Cardiac fibroblast (primary cell): ENCODE measurements around the gene LSM4.

Source experiments
- DNase-seq, 2 donors: peaks; one replicate each; pipeline versions ENCODE4 v3.0.0 to v3.0.0-alpha.2; 2010; ENCODE audit warnings: low read depth in 2 of 2
- H3K4me3 ChIP-seq, 2 donors: replicated peaks in 1 of 2; 1 replicate in 1 of 2; 2 replicates in 1 of 2; pipeline ENCODE4 v1.5.1; 2011; ENCODE audit warnings: low read depth in 2 of 2, low read length in 2 of 2, mild to moderate bottlenecking in 2 of 2, moderate library complexity in 1 of 2
- TF ChIP-seq, protein P1 (sequence below): IDR thresholded peaks from one replicate; pipeline ENCODE4 v1.5.1; 2011; ENCODE audit warnings: low read depth, mild to moderate bottlenecking, low read length, inconsistent platforms

Gene LSM4

GRCh38 chr19:18311502-18312091 is 11.3 kb downstream of the LSM4 start:
- no peak overlapping the region for H3K4me3 ChIP-seq
- TF ChIP-seq, protein P1, sequence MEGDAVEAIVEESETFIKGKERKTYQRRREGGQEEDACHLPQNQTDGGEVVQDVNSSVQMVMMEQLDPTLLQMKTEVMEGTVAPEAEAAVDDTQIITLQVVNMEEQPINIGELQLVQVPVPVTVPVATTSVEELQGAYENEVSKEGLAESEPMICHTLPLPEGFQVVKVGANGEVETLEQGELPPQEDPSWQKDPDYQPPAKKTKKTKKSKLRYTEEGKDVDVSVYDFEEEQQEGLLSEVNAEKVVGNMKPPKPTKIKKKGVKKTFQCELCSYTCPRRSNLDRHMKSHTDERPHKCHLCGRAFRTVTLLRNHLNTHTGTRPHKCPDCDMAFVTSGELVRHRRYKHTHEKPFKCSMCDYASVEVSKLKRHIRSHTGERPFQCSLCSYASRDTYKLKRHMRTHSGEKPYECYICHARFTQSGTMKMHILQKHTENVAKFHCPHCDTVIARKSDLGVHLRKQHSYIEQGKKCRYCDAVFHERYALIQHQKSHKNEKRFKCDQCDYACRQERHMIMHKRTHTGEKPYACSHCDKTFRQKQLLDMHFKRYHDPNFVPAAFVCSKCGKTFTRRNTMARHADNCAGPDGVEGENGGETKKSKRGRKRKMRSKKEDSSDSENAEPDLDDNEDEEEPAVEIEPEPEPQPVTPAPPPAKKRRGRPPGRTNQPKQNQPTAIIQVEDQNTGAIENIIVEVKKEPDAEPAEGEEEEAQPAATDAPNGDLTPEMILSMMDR, result no peak
- no peak for DNase-seq

GRCh38 chr19:18310966-18311365 is 11.9 kb downstream of the LSM4 start:
- no peak overlapping the region for H3K4me3 ChIP-seq
- DNase-seq, result no peak

DNA sequence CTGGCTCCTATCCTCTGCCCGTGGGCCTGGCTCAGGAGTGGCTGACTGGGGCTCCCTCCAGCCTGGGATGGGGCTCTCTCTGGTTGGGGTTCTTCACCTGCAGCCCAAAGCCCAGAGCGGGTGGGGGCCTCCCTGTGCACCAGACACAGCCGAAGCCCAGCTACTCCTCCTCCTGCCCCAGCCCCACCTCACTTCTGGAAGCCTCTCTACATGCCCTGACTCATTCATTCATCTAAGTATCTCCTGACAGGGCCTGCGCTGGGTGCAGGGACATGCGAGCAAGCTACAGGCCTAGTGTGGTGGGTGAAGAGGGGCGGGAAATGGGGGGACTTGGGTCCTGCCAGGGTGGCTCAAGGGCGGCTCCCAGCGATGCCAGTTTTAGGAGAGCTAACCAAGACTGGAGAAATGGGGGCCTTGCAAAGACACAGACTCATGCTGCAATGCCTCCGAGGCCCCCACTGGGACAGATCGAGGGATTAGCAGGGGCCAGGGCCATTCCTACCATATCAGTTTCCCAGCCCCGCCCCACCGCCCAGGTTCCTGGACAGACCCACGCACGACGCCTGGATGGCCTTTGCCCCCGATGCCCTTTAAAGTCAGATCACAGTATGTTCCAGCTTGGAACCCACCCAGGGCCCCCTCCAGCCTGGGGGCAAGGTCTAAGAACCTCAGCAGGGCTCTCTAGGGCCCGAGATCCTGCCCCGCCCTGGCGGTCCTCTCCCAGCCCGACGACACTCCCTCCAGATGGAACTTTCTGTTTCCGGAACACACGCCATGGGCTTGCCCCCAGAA is 12.6 kb downstream of the LSM4 start:
- DNase-seq, result no peak
- TF ChIP-seq, protein P1, result no peak
- no peak overlapping the region for H3K4me3 ChIP-seq

More at GRCh38 chr19:18310966-18311365, 11.9 kb downstream of the LSM4 start:
- TF ChIP-seq, protein P1, result no peak

GRCh38 chr19:18309525-18310064 is 13.3 kb downstream of the LSM4 start:
- TF ChIP-seq, protein P1, result no peak
- DNase-seq, result no peak
- no peak overlapping the region for H3K4me3 ChIP-seq

DNA sequence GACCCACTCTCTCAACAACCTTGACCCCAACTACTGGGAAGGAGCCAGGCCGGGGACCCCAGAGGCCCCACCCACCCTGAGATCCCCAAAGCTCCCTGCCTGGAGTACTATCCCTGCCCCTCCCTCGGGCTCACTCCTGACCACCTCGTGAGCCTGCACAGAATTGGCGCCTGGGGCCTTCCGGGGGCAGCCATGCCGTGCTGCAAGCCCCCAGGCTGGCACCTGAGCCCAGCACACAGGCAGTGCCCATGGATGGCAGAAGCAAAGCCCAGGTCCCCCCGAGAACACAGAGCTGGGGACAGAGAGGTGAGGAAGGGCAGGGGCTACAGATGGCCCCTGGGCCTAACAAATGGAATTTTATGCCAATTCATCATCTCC is 13.9 kb downstream of the LSM4 start:
- TF ChIP-seq, protein P1, result no peak
- no peak overlapping the region for H3K4me3 ChIP-seq
- DNase-seq, result no peak

GRCh38 chr19:18308051-18308947 is 14.6 kb downstream of the LSM4 start:
- DNase-seq, result no peak
- TF ChIP-seq, protein P1, result no peak
- no peak overlapping the region for H3K4me3 ChIP-seq
